Kidney epithelial cell (primary cell): ENCODE results near the gene LARGE1. TPM values are rescaled to one million over a fixed set of nuclear protein-coding genes. Genes with fewer than 3 reads are reported as not detected.

Experiments used
- DNase-seq: peaks from one replicate; pipeline ENCODE4 v3.0.0-alpha.2; 2010; ENCODE audit warnings: low read depth
- H3K27me3 ChIP-seq: 2 replicates; pipeline ENCODE4 v1.6.0; 2011; ENCODE audit warnings: low read length; ENCODE audit not compliant: control insufficient read depth, insufficient read depth
- H3K36me3 ChIP-seq: 2 replicates; pipeline ENCODE4 v1.5.1; 2011; ENCODE audit warnings: low read length; ENCODE audit not compliant: control insufficient read depth, insufficient read depth
- H3K4me3 ChIP-seq: 2 replicates; pipeline ENCODE4 v1.5.1; 2011; ENCODE audit warnings: low read depth, mild to moderate bottlenecking, control low read depth, low read length
- total RNA-seq: library from RNA; depleted of rRNA; stranded (reverse); fragments of >200 nt; gene quantifications from 2 replicates; pipeline ENCODE4 v1.2.3, GENCODE V29; 2015
- TF ChIP-seq, protein P1 (sequence below): IDR thresholded peaks from 2 replicates; pipeline ENCODE4 v1.5.1; 2011; ENCODE audit warnings: mild to moderate bottlenecking, moderate library complexity, low read length, control low read depth, inconsistent platforms; ENCODE audit not compliant: insufficient read depth, poor library complexity, severe bottlenecking

LARGE1 gene
- total RNA-seq, 1 donor from 2014 or later, result 17.8 TPM

DNA sequence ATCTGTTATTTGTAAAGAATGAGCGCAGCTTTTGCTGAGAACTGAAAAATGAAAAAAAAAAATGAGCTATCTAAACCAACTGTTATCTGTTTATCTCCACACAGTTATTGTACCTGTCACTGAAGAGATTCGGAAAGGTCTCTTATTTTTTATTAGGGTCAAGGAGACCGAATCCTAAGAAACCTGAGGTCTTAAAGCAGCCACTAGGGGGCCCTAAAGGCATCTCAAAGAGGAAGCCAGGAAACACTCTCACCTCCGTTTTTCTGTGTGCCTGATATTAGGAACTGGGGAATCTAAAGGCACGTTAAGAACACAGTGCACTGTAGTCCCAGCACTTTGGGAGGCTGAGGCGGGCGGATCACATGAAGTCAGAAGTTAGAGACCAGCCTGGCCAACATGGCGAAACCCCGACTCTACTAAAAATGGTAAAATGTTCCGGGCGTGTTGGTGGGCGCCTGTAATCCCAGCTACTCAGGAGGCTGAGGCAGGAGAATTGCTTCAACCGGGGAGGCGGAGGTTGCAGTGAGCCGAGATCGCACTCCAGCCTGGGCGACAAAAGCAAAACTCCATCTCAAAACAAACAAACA is 3.5 kb upstream of the LARGE1 start:
- Histone ChIP-seq H3K27me3 (peaks cover 2% of the 10 kb centered on the region), H3K4me3 (no peak overlapping the region), H3K36me3 (no peaks in the 10 kb centered on the region)
- TF ChIP-seq, protein P1, sequence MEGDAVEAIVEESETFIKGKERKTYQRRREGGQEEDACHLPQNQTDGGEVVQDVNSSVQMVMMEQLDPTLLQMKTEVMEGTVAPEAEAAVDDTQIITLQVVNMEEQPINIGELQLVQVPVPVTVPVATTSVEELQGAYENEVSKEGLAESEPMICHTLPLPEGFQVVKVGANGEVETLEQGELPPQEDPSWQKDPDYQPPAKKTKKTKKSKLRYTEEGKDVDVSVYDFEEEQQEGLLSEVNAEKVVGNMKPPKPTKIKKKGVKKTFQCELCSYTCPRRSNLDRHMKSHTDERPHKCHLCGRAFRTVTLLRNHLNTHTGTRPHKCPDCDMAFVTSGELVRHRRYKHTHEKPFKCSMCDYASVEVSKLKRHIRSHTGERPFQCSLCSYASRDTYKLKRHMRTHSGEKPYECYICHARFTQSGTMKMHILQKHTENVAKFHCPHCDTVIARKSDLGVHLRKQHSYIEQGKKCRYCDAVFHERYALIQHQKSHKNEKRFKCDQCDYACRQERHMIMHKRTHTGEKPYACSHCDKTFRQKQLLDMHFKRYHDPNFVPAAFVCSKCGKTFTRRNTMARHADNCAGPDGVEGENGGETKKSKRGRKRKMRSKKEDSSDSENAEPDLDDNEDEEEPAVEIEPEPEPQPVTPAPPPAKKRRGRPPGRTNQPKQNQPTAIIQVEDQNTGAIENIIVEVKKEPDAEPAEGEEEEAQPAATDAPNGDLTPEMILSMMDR, result peak; percentile 83
- DNase-seq, result no peak

DNA sequence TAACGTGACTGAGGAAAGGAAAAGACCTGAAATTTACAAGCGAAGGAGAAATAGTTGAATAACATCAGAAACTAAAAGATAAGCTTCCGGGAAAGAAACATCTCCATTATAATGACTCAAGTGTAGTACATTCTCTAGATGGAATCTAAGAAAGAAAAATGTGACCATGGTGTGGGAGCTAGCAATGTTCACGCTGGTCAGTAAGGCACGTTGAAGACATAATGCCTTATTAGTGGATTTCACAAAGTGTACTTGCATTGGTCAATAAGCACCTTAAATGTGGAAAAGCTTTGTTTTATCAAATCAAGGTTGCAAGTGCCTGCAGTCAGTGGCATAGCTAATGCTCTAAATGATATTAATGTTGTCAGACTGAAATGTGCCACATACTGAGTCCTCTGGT is 2.8 kb upstream of the LARGE1 start:
- Histone ChIP-seq H3K36me3 (no peaks in the 10 kb centered on the region), H3K4me3 (peak overlapping the region; percentile 71), H3K27me3 (peaks cover 2% of the 10 kb centered on the region)
- TF ChIP-seq, protein P1, result no peak
- DNase-seq, result no peak

DNA sequence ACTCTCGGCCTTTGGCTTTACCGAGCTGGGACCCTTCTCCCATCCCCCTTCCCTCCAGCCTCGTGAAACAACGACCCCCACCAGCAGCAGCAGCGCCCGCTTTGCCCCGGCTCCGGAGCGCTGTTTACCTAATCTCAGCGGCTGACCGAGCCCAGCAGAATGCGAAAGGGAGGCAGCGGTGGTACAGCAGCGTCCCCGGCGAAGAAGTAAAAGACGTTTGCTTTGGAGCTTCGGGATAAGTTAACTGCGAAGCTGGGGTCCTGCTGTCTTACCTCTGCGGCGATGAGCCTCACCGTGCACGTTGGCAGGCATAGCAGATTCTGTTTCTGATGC is 2.0 kb upstream of the LARGE1 start:
- TF ChIP-seq, protein P1, result no peak
- no peak for DNase-seq
- peaks cover 2% of the 10 kb centered on the region for H3K27me3 ChIP-seq
- no peaks in the 10 kb centered on the region for H3K36me3 ChIP-seq
- H3K4me3 ChIP-seq, result peak overlapping the region; percentile 71

DNA sequence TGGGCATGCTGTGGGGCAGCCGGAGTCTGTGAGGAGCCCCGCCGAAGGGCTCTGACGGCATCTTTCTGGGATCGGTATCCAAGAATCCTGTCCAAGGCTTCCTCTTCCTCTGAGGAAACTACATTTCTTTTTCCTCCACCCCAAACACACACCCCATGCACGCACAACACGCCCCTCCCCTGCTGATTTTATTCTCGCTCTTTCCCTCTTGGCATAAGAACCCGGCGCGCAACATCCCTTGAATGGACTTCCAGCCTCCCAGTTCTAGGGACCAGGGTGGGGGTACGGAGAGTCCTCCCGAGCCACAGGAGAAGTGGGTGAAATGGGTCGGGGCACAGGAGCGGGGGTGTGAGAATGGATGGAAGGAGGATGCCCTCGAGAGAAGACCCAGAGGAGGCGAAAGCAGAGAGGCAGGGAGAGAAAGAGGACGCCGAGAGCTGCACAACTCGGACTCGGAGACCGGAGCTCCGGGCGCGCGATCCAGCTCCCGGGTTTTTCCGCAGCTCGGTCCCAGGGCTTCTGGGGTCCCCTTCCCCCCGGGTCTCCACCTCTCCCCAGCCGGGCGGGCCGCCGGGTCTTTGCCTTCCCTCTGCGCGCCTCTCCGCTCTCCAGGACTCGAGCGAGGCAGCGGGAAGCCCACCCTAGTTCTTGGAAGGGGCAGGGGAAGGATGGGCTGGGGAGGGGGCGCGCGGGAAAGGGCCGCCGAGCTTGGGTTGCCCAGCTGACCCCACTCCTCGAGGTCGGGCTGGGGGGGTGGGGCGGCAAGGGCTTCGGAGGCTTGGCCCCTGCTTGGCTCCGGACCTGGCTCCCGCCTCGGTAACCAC is 1.5 kb upstream of the LARGE1 start:
- Histone ChIP-seq H3K27me3 (peaks cover 2% of the 10 kb centered on the region), H3K4me3 (peak overlapping the region; percentile 71), H3K36me3 (no peaks in the 10 kb centered on the region)
- TF ChIP-seq, protein P1, result no peak
- DNase-seq, result no peak

DNA sequence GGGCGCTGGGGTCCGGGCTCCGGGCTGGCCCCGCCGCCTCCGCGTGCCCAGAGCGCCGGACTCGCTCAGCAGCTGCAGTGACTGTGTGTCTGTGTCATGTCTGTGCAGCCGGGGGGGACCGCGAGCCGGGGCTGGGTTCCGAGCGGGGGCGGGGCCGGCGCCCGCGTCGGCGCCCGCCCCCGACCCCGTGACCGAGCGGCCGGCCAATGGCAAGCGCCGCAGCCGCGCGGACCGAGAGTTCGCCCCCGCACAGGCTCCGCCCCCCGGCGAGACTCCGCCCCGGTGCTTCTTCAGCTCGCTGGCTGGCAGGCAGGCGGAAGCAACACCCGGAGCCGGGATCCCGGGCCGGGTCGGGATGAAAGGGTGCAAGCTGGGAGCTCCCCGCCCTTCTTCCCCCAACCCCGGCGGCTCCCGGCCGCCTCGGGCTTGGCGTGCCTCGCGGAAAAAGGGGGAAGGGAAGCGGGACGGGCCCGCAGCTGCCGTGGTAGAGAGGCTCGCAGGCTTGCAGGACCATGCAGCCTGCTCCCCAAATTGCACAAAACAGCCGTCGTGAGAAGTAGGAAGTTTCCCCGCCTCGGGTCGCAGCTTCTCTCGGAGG is 750 bp upstream of the LARGE1 start:
- DNase-seq, result peak; percentile 83
- peaks cover 2% of the 10 kb centered on the region for H3K27me3 ChIP-seq
- no peaks in the 10 kb centered on the region for H3K36me3 ChIP-seq
- H3K4me3 ChIP-seq, result peak overlapping the region; percentile 86
- TF ChIP-seq, protein P1, result no peak
